Activated effector memory CD4-positive, alpha-beta T cell treated with anti-CD3 and anti-CD28 coated beads, Interleukin-2, amount 50 U/mL, for 16 hours (primary cell): ENCODE results near the gene PDE4D.
"Not testable (repeated sequence)": the region's sequence is repeated elsewhere in the genome, so short reads cannot be mapped to it uniquely, and the experiment has no call there.

Source experiments
- DNase-seq: peaks from one replicate; pipeline ENCODE4 v3.0.0-alpha.2; 2020

PDE4D gene

DNA sequence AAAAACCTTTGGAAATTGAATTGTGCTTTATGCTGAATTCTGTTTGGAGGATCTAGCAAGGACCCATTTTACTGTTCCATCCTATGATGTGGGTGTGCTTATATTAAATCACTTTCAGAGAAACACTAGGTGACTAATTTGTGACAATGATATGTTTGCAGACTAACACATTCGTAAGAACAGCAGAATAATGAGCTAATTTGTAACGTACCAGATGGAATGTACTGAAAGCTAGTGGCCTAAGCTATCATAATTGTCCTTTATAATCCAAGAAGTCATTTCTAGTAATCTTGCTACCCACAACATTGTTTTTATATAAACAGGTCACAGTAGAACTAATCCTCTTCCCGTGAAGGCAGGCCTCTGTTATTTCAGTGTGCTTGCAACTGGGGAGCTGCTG lies 292.5 kb downstream of the PDE4D start:
- DNase-seq = no peak

DNA sequence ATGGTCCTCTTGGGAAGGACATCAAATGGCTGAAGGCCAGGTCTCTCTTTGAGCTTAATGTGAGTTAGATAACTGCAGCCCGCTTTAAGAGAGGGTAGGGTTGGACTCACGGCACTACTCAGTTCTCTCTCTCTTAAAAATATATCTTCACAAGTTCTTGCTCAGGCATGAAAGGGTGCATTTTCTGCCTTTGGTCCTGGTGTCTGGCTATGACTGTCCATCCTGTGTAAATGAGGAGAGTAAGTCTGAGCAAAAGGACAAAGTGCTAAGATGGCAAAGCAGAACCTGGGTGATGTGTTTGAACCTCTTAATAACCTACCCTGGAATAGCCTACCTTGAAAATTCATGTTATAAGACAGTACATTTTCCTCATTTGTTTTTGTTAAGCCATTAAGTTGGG lies 293.4 kb downstream of the PDE4D start:
- DNase-seq = no peak

GRCh38 chr5:59599729-59600128 lies 293.8 kb downstream of the PDE4D start:
- no peak for DNase-seq

DNA sequence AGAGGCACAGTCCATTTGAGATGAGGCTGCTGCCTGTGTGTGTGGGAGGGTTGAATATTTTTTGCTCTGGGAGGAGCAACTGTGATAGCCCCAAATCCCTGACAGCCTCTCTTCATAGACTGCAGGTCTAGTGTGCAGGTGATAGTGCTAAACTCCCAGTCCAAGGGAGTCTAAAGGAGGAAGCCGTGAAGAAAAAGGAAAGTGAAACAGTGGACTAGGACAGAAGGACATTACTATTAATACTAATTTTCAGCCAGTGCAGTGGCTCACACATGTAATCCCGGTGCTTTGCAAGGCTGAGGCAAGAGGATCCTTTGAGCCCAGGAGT lies 295.0 kb downstream of the PDE4D start:
- no peak for DNase-seq

DNA sequence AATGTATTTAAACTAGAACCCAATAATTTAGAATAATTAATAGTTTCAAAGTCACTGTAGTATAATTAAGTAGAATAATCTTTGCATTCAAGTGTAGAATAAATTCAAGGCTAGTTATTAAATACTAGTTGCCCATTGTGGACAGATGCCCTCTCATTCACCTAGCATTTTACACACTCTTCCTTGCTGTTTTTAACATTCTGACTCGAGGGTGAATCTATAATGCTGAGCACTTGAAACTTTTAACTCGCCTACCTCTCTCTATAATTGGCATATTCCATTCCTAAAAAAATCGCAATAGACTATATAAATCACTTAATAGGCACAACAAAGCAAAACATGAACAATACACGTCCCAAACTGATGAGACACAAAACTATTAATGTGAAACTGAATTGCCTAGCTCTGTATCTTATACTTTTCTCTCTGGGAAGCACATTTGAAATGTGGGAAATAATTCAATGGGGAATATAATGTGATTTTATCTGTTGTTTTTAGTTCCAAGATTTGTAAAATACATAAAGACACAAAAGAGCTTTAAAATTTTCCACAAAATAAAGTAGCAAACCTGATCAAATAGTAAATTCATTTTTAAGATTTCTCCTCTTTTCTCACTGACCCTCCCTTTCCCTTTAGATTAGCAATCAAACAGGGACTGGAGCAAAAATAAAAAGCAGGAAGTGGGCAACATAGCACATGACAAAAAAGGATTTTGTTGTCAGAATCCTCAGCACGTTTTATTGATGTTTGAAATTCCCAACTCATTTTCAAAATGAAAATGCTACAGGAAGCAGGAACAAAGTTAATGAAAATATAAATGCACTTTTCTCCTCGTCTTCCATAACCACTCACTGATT lies 295.6 kb downstream of the PDE4D start:
- no peak for DNase-seq

DNA sequence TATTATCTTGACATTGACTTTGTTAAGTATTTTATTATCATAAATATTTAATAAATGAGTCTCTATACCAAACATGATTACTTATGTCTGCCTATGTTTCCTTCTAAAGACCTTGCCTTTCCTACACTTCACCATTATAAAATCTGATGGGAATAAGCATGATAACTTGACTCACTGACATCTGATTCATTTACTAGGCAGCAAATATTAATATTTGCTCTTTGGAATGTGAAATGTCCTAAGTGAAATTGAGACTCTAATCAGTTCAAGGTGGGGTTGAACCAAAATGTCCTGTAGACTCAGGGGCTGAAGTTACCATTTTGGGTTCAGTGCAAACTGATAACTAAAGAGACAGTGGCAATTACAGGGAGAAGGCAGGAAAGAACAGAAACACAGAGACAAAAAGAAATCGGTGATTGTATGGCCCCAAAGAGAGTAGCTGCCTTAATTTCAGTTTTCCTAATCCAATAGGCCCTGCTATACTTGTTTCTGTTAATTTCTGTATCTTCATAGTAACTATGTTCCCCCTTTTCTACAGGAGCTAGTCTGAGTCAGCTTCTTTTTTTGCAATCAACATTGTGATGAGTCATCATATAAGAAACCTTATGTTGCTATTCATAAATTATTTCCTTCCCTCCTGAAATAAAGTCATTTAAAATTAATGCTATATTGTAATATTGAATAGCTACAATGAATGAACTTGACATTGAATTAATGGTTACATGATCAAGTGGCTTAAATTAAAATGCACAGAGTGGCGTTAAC lies 296.8 kb downstream of the PDE4D start:
- no peak for DNase-seq

- not testable (repeated sequence) for DNase-seq
These were observed 299.4 kb downstream of the PDE4D start for GRCh38 chr5:59594118-59594517.

DNA sequence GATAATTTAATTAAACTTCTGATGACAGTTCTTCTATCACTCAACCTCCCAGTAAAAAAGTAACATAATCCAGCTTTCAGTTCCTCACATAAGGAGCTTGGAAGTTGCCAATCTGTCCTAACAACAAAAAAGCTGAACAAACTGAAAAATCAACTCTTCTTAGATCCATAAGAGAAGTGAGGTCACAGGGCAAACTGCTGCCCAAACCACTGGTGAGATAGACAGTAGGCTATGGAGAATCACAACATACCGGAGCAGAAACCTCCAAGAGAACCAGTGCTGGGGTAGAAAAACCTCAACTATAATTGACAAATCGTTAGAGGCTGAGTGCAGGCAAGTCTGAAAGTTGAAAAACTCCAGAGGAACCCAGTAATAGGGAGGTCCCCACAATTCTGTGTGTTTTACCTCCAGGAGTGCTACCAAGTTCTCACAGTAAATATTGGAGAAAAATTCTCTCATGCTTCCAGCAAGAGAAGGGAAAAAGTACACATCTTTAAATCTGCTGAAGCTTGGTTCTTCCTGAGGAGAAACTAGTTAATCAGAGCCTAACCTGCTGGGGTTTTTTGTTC lies 300.0 kb downstream of the PDE4D start:
- DNase-seq = no peak

- no peak for DNase-seq
These were observed 301.4 kb downstream of the PDE4D start for GRCh38 chr5:59592101-59592500.

- DNase-seq = no peak
These were observed 302.4 kb downstream of the PDE4D start for GRCh38 chr5:59591162-59591561.

DNA sequence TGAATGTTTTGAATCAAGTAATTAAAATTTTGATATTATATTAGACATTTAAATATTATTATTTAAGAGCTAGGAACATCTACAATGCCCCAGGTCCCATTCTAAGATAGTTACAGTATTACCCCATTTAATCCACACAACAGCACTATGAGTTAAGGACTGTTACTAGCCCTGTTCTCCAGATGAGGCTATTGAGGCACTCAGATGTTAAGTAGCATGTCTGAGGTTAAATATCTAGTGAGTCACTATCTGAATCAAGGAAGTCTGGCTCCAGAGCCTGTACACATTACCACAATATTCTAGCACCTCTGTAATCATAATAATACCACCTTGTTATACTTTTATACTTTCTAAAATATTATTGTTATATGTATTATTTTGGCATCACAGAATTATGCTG lies 304.6 kb downstream of the PDE4D start:
- DNase-seq = no peak

DNA sequence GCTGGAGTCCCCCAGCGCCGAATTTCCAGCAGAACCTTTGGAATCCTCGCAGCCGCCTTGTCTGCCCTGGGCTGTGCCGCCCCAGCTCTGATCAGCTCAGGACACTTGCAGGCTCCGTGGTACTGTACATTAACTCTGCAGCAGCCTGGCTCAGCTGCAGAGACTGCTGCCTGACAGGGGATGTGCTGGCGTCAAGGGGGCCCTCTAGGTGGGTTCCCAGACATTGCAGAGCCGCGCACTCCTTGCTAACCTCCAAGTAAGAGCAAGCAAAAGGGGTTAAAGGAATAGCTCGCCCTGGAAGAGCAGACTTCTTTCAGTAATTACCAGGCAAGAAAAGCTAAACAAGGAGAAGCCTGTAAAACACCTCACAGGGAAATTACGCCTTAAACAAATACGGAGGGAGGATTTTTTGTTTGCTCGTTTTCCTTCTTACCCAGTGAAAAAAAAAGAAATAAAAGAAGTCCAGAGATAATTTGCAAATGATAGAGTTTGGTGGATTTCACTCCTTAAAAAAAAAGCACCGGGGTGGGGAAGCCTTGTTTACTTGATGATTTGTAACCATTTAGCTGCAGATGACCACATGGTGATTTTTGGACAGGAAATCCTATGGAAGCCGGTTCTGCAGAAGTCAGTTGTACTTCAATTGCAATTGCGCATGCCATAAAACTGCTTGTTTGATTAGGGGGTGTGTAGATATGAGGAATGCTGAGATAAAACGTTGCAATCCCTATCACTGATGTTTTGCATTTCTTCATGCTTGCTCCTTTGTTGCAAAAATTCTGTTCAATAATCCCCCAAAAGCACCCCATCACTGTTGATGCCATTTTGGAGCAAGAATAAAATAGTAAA lies 305.8 kb downstream of the PDE4D start:
- DNase-seq = no peak

DNA sequence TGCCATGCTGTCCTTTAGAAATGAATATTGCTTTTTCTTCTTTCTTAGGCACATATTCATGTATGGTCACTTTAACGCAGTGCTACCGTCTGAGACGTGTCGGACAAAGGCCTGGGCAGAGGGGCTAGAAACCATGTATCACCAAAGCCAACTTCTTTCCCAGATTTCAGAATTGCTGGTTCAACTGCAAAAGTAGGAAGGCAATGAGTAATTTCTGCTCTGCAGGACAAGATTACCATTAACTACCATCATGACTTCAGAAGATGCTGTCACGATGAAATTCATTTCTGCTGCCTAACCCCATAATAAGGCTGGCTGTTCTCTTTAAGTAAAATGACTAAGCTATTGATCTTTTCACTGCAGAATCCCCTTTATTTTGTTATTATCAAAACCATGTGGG lies 306.7 kb downstream of the PDE4D start:
- DNase-seq = no peak

GRCh38 chr5:59584858-59585846 lies 308.4 kb downstream of the PDE4D start:
- DNase-seq = no peak

GRCh38 chr5:59583810-59584562 lies 309.5 kb downstream of the PDE4D start:
- DNase-seq = no peak

- DNase-seq = no peak
These were observed 310.2 kb downstream of the PDE4D start for GRCh38 chr5:59583151-59583809.

- DNase-seq = no peak
These were observed 310.8 kb downstream of the PDE4D start for GRCh38 chr5:59582746-59583145.

DNA sequence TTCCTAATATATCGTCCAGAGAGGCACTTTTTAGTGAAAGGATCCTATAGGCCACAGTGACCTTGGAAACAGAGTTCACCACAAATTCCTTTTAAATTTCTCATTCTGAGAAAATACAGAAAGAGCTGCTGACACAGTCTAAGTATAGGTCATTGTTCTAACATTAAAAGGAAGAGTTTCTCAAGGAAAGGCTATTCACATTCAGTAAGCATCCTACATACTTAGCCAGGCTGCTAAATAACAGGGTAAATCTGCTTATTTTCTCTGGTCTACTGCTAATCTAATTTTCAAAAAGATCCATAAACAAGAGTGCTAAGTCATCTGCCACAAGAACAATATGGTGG lies 313.7 kb downstream of the PDE4D start:
- no peak for DNase-seq

DNA sequence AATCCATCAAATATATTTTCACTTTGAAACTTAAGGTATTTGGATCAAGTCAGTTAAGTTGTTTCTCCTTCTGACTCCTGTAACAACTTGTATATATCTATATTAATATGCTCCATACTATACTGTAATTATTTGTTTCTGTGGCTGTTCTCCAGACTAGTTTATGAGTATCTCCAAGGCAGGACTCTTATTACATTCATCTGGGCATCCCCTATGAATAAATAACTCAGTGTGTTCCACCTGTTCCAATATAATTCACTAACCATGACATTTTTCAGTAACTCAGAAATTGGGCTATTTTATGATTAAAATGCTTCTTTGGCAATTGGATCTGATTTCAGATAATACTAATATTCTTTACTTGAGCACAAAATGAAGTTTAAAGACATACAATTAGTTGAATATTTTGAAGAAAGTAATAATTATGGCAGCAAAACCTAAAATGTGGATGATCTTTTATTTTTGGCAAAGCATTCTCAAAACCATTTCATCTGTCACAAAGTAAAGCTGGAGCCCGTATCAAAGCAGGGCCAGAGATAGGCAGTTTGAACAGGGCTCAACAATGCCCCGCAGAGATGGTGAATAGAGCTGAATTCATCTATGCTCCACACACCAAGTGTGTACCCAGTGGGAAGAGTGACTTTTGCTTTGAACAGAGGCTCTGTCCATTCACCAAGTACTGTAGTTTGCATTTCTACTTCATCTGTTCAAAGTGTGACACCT lies 314.3 kb downstream of the PDE4D start:
- no peak for DNase-seq

DNA sequence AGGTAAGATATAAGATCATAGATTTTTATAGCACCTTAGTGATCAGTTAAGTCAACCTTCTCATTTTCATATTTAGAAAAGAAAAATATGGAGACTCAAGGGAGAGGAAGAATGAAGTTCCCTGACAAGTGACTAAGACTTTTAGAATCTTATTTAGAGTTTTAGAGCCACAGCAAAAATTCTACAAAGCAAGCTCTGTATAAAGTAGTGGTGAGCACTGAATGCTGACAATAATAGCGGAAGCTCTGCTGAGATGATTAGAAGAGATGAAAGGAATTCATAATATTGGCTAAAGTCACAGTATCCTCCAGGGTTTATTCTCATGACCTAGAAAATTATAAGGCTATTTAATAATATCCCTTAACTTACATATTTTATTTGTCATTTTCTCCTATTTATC lies 316.0 kb downstream of the PDE4D start:
- DNase-seq = no peak
